ENCODE results near the gene FAM210A.
"Not testable (repeated sequence)": the region's sequence is repeated elsewhere in the genome, so short reads cannot be mapped to it uniquely, and the experiment has no call there.

Gene FAM210A
- total RNA-seq = 8.1 to 41.4 (median 23.0) reads per million in 9 experiments

- H3K36me3 Mint-ChIP-seq (ENCODE audit: insufficient read depth) = peaks cover 18% of the 10 kb centered on the region
- peak within 1 kb of the TSS; percentile 97 to 99 for H3K27ac Mint-ChIP-seq
- ATAC-seq (replicated peaks) = peak; percentile 95
- no peaks in the 10 kb centered on the region for H3K27me3 Mint-ChIP-seq
- peaks cover 36 to 46% of the 10 kb centered on the region in 2 donors for H3K4me1 Mint-ChIP-seq (ENCODE audit: low read depth in 2 of 2)
- peak within 1 kb of the TSS; percentile 72 to 93 for H3K4me3 Mint-ChIP-seq
- DNase-seq = peak; percentile 89 to 92 (median 91)
- no peaks in the 10 kb centered on the region for H3K9me3 Mint-ChIP-seq
These were observed at the start of gene FAM210A, which contains the start of gene RNMT for GRCh38 chr18:13726232-13726971. FAM210A (minus strand) TSS chr18:13726558; CDS start chr18:13682077, 44,481 bp downstream. RNMT (plus strand) TSS chr18:13726673; CDS start chr18:13731518, 4,845 bp downstream.

- Mint-ChIP-seq H3K27me3 (peaks cover 12% of the 10 kb centered on the region in 2 donors), H3K4me3 (no peak overlapping the region), H3K9me3 (peaks cover 0 to 4% of the 10 kb centered on the region in 2 donors), H3K27ac (no peak overlapping the region), H3K36me3 (ENCODE audit: insufficient read depth) (no peaks in the 10 kb centered on the region), H3K4me1 (ENCODE audit: low read depth in 2 of 2) (no peaks in the 10 kb centered on the region)
- ATAC-seq (replicated peaks) (no peak), DNase-seq (no peak)
These were observed 48.7 kb upstream of the FAM210A start for GRCh38 chr18:13775058-13775457.

- no peaks in the 10 kb centered on the region for H3K27me3 Mint-ChIP-seq
- H3K4me3 Mint-ChIP-seq = no peak overlapping the region
- H3K4me1 Mint-ChIP-seq (ENCODE audit: low read depth in 2 of 2) = no peaks in the 10 kb centered on the region
- DNase-seq (no peak), ATAC-seq (replicated peaks) (no peak)
- H3K36me3 Mint-ChIP-seq (ENCODE audit: insufficient read depth) = peaks cover 25% of the 10 kb centered on the region
- peaks cover 5 to 24% of the 10 kb centered on the region in 2 donors for H3K9me3 Mint-ChIP-seq
- peak overlapping the region in 1 of 2 donors; percentile 25 for H3K27ac Mint-ChIP-seq
These were observed 36.5 kb upstream of the FAM210A start for GRCh38 chr18:13762690-13763439.

GRCh38 chr18:13760047-13760446 is 33.7 kb upstream of the FAM210A start:
- ATAC-seq (replicated peaks) = no peak
- Mint-ChIP-seq H3K36me3 (ENCODE audit: insufficient read depth) (peaks cover 44% of the 10 kb centered on the region), H3K4me3 (no peak overlapping the region), H3K27me3 (no peaks in the 10 kb centered on the region), H3K9me3 (peaks cover 1 to 9% of the 10 kb centered on the region in 2 donors), H3K27ac (no peak overlapping the region), H3K4me1 (ENCODE audit: low read depth in 2 of 2) (no peaks in the 10 kb centered on the region)
- DNase-seq = no peak

GRCh38 chr18:13758622-13759021 is 32.3 kb upstream of the FAM210A start:
- H3K27me3 Mint-ChIP-seq = no peaks in the 10 kb centered on the region
- no peak overlapping the region for H3K27ac Mint-ChIP-seq
- H3K9me3 Mint-ChIP-seq = peaks cover 0 to 5% of the 10 kb centered on the region in 2 donors
- no peaks in the 10 kb centered on the region for H3K4me1 Mint-ChIP-seq (ENCODE audit: low read depth in 2 of 2)
- H3K36me3 Mint-ChIP-seq (ENCODE audit: insufficient read depth) = peaks cover 55% of the 10 kb centered on the region
- no peak for DNase-seq
- ATAC-seq (replicated peaks) = no peak
- no peak overlapping the region for H3K4me3 Mint-ChIP-seq

GRCh38 chr18:13756671-13757070 is 30.3 kb upstream of the FAM210A start:
- no peak for ATAC-seq (replicated peaks)
- DNase-seq = no peak
- H3K27ac Mint-ChIP-seq = no peak overlapping the region
- peaks cover 68% of the 10 kb centered on the region for H3K36me3 Mint-ChIP-seq (ENCODE audit: insufficient read depth)
- no peak overlapping the region for H3K4me3 Mint-ChIP-seq
- no peaks in the 10 kb centered on the region for H3K9me3 Mint-ChIP-seq
- no peaks in the 10 kb centered on the region for H3K27me3 Mint-ChIP-seq
- H3K4me1 Mint-ChIP-seq (ENCODE audit: low read depth in 2 of 2) = no peaks in the 10 kb centered on the region

- Mint-ChIP-seq H3K27ac (no peak overlapping the region), H3K27me3 (no peaks in the 10 kb centered on the region), H3K9me3 (no peaks in the 10 kb centered on the region), H3K4me3 (no peak overlapping the region), H3K4me1 (ENCODE audit: low read depth in 2 of 2) (no peaks in the 10 kb centered on the region), H3K36me3 (ENCODE audit: insufficient read depth) (peaks cover 72% of the 10 kb centered on the region)
- ATAC-seq (replicated peaks) (no peak), DNase-seq (no peak)
These were observed 29.9 kb upstream of the FAM210A start for GRCh38 chr18:13756261-13756660.

GRCh38 chr18:13751599-13751998 is 25.2 kb upstream of the FAM210A start:
- H3K4me1 Mint-ChIP-seq (ENCODE audit: low read depth in 2 of 2); H3K4me3 Mint-ChIP-seq; DNase-seq; H3K27me3 Mint-ChIP-seq; H3K9me3 Mint-ChIP-seq; ATAC-seq (replicated peaks): not testable (repeated sequence)
- Mint-ChIP-seq H3K36me3 (ENCODE audit: insufficient read depth) (peaks cover 87% of the 10 kb centered on the region), H3K27ac (peak overlapping the region in 1 of 2 donors; percentile 63)

GRCh38 chr18:13746633-13747032 is 20.3 kb upstream of the FAM210A start:
- H3K36me3 Mint-ChIP-seq (ENCODE audit: insufficient read depth) = peaks cover 85% of the 10 kb centered on the region
- H3K27ac Mint-ChIP-seq = no peak overlapping the region
- H3K4me3 Mint-ChIP-seq = no peak overlapping the region
- no peaks in the 10 kb centered on the region for H3K27me3 Mint-ChIP-seq
- no peaks in the 10 kb centered on the region for H3K9me3 Mint-ChIP-seq
- H3K4me1 Mint-ChIP-seq (ENCODE audit: low read depth in 2 of 2) = no peaks in the 10 kb centered on the region
- no peak for ATAC-seq (replicated peaks)
- no peak for DNase-seq

GRCh38 chr18:13745696-13746095 is 19.3 kb upstream of the FAM210A start:
- H3K36me3 Mint-ChIP-seq (ENCODE audit: insufficient read depth) = peaks cover 87% of the 10 kb centered on the region
- no peak overlapping the region for H3K27ac Mint-ChIP-seq

GRCh38 chr18:13735681-13736080 is 9.3 kb upstream of the FAM210A start:
- ATAC-seq (replicated peaks) = no peak
- no peaks in the 10 kb centered on the region for H3K27me3 Mint-ChIP-seq
- H3K4me3 Mint-ChIP-seq = no peak overlapping the region
- H3K36me3 Mint-ChIP-seq (ENCODE audit: insufficient read depth) = peaks cover 94% of the 10 kb centered on the region
- H3K27ac Mint-ChIP-seq = no peak overlapping the region
- no peak for DNase-seq
- H3K4me1 Mint-ChIP-seq (ENCODE audit: low read depth in 2 of 2) = peaks cover 3 to 15% of the 10 kb centered on the region in 2 donors
- no peaks in the 10 kb centered on the region for H3K9me3 Mint-ChIP-seq

More at GRCh38 chr18:13745696-13746095, 19.3 kb upstream of the FAM210A start:
- Mint-ChIP-seq H3K9me3 (no peaks in the 10 kb centered on the region), H3K4me3 (no peak overlapping the region), H3K4me1 (ENCODE audit: low read depth in 2 of 2) (no peaks in the 10 kb centered on the region), H3K27me3 (no peaks in the 10 kb centered on the region)
- no peak for DNase-seq
- no peak for ATAC-seq (replicated peaks)

GRCh38 chr18:13730481-13730880 is 4.1 kb upstream of the FAM210A start:
- Mint-ChIP-seq H3K27ac (peak overlapping the region in 1 of 2 donors; percentile 27), H3K4me3 (no peak overlapping the region), H3K27me3 (no peaks in the 10 kb centered on the region), H3K9me3 (no peaks in the 10 kb centered on the region), H3K4me1 (ENCODE audit: low read depth in 2 of 2) (peaks cover 23 to 43% of the 10 kb centered on the region in 2 donors), H3K36me3 (ENCODE audit: insufficient read depth) (peaks cover 52% of the 10 kb centered on the region)
- DNase-seq (no peak), ATAC-seq (replicated peaks) (no peak)

- ATAC-seq (replicated peaks) = peak; percentile 14
- DNase-seq = peak in 2 of 3 experiments; percentile 18 to 37
- Mint-ChIP-seq H3K9me3 (no peaks in the 10 kb centered on the region), H3K27me3 (no peaks in the 10 kb centered on the region), H3K4me1 (ENCODE audit: low read depth in 2 of 2) (peaks cover 38 to 49% of the 10 kb centered on the region in 2 donors), H3K4me3 (peak overlapping the region; percentile 72 to 93), H3K36me3 (ENCODE audit: insufficient read depth) (peaks cover 19% of the 10 kb centered on the region), H3K27ac (peak overlapping the region; percentile 97 to 99)
These were observed 594 bp upstream of the FAM210A start for GRCh38 chr18:13726972-13727331.

Measured in effector memory CD8-positive, alpha-beta T cell (primary cell).